Activated naive CD8-positive, alpha-beta T cell treated with anti-CD3 and anti-CD28 coated beads for 36 hours (primary cell): ENCODE measurements around the gene TMEM101. TPM values are rescaled to one million over a fixed set of nuclear protein-coding genes. Genes with fewer than 3 reads are reported as not detected.

ENCODE experiments used
- total RNA-seq, 2 experiments: library from RNA; stranded (reverse); gene quantifications; one replicate each; pipeline ENCODE4 v1.2.3, GENCODE V29; 2021

The TMEM101 gene
- total RNA-seq, 2 experiments from 2014 or later, result 22.7 to 26.9 TPM

Other genes starting within 250 kb of the TMEM101 start
- 10 to 100 TPM; 21.2 to 22.3 TPM for gene DUSP3, start 236.0 kb downstream of the TMEM101 start, total RNA-seq
- gene CFAP97D1, start 234.5 kb downstream of the TMEM101 start, total RNA-seq, result not detected
- gene MPP3, start 181.8 kb downstream of the TMEM101 start, total RNA-seq, result 1 to 10 TPM in 1 of 2 experiments, under 1 TPM in 1; 0.80 to 1.1 TPM
- not detected for gene CD300LG, start 167.8 kb downstream of the TMEM101 start, total RNA-seq
- 1 to 10 TPM; 5.2 to 6.5 TPM for gene MPP2, start 107.4 kb downstream of the TMEM101 start, total RNA-seq
- gene PPY, start 72.5 kb downstream of the TMEM101 start, total RNA-seq, result not detected
- not detected for gene PYY, start 61.0 kb downstream of the TMEM101 start, total RNA-seq
- 1 to 10 TPM in 1 of 2 experiments, under 1 TPM in 1; 0.82 to 1.1 TPM for gene NAGS, start 10.3 kb downstream of the TMEM101 start, total RNA-seq
- 100 to 1,000 TPM; 103 to 110 TPM for gene LSM12, start 51.7 kb upstream of the TMEM101 start, total RNA-seq
- 10 to 100 TPM; 30.8 to 31.1 TPM for gene G6PC3, start 55.8 kb upstream of the TMEM101 start, total RNA-seq
- gene HDAC5, start 108.7 kb upstream of the TMEM101 start, total RNA-seq, result 10 to 100 TPM; 18.2 to 18.7 TPM
- 10 to 100 TPM; 18.5 to 20.1 TPM for gene HROB, start 127.0 kb upstream of the TMEM101 start, total RNA-seq
- gene ASB16, start 155.7 kb upstream of the TMEM101 start, total RNA-seq, result not detected
- 10 to 100 TPM; 17.1 to 18.2 TPM for gene TMUB2, start 172.0 kb upstream of the TMEM101 start, total RNA-seq
- gene ATXN7L3, start 184.9 kb upstream of the TMEM101 start, total RNA-seq, result 10 to 100 TPM; 78.7 to 83.4 TPM
- 100 to 1,000 TPM; 158 to 169 TPM for gene UBTF, start 204.7 kb upstream of the TMEM101 start, total RNA-seq